Skeletal muscle cell (primary cell): ENCODE results near the gene ITPR2.
"Not testable (repeated sequence)": the region's sequence is repeated elsewhere in the genome, so short reads cannot be mapped to it uniquely, and the experiment has no call there.

Experiments used
- DNase-seq: peaks from one replicate; pipeline ENCODE4 v3.0.0-alpha.2; 2010; ENCODE audit warnings: low read depth
- H3K4me3 ChIP-seq: 2 replicates; pipeline ENCODE4 v1.5.1; 2011; ENCODE audit warnings: low read depth, mild to moderate bottlenecking, control low read depth, low read length, moderate library complexity

The ITPR2 gene

DNA sequence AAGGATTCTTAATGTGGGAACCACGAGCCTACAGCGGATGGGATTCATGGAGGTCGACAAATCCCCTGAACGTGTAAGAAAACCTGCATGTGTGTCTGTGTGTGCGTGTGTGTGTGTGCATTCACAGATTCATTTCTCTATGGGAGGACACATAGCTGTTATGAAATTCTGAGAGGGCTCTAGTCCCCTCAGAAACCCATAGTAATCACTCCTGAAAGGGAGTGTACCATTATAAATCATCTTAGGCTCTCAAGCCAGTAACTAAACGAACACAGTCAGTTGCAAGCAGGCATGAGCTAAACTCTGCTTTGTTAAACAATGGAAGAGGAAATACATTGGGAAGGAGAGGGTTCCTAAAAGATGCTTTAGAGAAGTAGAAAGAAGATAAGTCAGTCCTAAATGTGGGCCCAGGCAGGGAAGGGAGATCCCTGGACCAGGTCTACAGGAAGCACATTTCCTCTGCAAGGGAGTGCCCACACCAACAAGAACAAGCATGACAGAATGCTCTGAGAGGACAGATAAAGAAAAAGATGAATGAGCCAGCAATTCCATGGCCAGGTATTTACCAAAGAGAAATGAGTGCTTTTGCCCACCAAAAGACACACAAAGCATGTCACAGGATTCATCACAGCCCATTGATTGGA, 91.3 kb downstream of the ITPR2 start:
- no peak for DNase-seq

DNA sequence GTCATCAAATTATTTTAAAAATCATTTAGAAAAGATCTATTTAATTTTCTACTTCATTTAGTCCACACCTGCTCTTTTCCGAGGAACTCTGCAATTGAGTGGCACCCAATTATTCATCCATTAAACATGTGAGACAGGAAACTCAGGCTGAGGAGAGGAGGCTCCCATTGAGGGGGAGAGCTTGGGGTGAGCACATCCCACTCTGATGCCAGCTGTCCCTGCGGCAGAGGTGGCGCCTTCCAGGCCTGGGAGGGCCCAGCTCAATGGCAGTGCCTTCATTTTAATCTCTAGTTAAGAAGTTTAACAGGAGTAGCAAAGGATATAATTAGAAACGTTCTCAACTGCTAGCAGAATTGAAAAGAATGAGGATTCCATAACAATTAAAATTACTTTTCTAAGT, 92.0 kb downstream of the ITPR2 start:
- no peak overlapping the region for H3K4me3 ChIP-seq
- no peak for DNase-seq

More for the DNA sequence above, 91.3 kb downstream of the ITPR2 start:
- H3K4me3 ChIP-seq = no peak overlapping the region

DNA sequence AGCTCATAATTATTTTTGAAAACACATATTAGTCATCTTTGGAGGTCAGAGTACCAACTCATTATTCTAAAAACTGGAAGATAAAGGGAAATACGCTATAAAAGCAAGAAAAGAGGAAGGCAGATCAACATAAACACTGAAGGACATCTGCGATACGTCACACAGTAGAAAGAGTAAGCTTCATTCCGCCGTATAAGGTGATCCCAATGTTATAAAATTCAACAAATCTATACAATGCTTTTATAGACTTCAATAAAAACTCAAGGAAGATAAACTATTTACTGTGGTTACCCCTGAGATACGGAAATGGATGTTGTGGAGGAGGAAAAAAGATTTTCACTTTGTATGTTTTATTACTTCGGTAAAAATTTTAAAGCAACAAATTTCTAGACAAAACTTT, 92.6 kb downstream of the ITPR2 start:
- DNase-seq = no peak
- H3K4me3 ChIP-seq = no peak overlapping the region

DNA sequence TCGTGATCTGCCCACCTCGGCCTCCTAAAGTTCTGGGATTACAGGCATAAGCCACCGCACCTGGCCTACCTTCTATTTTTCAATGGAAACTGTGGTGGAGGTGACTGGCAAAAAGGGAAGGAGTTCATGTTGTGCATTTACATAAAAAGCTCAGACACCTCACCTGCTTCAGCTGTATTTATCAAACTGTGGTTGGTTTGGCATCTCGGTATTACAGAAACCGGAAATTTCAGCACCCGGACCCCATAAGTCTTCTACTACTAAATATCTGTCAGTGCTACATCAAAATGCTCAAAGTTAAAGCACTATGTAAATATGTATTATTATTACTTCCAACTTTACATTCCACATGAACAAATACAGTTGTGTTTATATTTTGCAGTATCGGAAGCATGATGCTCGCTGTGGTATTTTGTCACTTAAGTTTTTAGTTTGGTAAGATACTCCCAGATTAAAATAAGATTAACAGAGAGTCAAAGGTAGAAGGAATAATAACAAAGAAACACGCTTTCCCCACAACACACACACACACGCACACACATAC, 95.4 kb downstream of the ITPR2 start:
- no peak overlapping the region for H3K4me3 ChIP-seq
- DNase-seq = no peak

DNA sequence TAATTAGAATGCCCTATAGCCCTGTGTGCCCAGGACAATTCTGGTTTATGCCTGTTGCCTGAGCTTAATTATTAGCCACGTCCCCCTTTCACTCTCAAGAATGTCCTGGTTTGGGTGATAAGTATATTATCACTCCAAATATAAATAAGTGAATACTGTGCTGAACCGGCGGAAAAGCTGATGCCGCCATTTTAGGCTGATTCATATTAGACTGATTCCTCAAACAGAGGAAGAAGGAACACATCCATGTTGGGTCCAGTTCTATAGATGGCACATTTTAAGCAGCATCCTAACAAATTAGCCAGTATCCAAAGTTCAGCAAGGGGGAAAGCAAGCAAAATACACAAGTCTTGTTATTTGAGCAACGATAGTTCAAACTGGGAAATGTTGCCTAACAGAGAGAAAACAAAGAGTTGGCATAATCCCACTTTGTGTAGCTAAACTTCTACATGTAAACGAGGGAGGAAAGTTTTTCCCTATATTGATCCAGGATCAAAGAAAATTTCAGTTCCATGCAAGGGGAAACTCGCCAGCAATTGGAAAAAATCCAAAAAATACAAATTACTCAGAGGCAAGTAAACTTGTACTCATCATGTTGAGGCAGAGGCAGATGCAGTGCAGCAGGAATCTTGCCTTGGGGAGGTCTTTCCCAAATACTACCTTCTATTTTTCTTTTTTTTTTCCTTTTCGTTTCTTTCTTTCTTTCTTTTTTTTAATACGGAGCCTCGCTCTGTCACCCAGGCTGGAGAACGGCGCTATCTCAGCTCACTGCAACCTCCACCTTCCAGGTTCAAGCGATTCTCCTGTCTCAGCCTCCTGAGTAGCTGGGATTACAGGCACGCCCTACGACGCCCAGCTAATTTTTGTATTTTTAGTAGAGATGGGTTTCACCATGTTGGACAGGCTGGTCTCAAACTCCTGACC, 96.2 kb downstream of the ITPR2 start:
- DNase-seq = peak; percentile 39
- no peak overlapping the region for H3K4me3 ChIP-seq

DNA sequence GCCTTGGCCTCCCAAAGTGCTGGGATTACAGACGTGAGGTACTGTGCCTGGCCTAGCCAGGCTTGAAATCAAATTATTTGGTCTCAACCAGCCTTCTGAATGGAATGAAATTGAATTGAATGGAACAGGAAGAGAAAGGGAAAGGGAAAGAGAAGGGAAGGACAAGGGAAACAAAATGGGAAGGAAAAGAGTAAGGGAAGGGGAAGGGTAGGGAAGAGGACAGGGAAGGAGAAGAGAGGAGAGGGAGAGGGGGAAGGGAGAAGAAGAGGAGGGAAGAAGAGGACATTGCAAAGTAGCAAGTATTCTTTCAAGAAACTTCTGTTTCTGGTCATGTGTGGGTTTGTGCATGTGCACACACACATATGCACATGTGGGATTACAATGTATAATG, 97.8 kb downstream of the ITPR2 start:
- DNase-seq = no peak
- no peak overlapping the region for H3K4me3 ChIP-seq

DNA sequence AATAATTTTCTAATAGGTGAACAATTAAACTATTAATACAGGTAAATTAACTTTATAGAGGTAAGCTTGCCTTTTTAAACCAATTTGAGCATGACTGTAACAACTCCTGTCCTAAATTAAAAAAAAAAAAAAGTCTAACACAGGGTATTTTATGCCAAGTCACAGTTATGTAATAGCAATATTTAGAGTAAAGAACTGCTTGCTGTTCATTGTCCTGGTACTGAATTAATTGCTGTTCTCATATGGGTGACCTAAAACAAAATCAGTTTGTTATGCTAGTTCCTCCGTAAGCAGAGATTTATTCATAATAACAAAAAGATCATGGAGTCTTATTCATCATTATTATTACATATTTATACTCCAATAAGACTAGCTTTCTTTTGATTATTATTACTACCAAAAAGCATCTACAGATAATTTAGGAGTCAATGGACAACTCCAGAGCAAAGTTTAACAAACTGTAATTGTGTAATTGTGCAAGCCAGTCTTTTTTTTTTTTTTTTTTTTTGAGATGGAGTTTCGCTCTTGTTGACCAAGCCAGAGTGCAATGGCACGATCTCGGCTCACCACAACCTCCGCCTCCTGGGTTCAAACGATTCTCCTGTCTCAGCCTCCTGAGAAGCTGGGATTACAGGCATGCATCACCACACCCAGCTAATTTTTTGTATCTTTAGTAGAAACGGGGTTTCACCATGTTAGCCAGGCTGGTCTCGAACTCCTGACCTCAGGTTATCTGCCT, 98.3 kb downstream of the ITPR2 start:
- DNase-seq = no peak
- H3K4me3 ChIP-seq = no peak overlapping the region

DNA sequence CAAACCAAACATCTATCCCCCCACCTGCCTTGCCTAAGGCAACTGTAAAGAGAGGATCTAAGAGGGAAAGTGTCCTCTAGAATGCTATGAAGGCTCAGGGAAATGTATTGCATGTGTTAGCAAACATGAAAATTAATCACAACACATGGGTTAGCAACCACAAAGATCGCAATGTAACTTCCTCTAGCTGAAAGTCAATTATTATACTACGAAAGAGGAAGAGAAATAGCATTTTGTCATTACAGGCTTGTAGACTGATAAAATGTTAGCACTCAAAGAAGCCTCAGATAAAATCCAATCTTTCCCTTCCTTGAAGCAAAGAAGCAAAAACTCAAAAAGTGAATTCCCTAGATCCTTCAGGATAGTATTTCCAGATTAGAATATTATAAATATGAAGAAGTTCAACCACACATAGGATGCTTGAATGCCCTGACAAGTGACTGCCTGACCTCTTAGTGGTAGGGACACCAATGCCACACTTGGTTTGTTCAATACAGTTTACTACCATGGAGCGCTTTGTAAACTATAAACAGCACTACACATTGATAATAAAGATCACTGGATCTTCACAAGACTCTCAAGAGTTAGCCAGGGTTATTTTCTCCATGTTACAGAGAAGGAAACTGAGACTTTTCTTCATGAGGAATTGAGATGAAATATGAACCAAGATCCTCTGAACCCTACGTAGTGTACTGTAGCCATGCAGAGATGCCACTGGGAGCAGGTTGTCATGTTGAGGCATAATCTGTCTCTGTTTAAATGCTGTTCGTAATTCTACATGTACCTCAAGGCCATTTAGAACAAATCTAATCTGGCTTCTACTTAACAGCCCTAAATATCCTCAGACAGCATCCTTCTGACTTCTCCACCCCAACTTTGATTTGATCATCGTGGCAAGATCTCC, 100.7 kb downstream of the ITPR2 start:
- H3K4me3 ChIP-seq = no peak overlapping the region
- DNase-seq = no peak

DNA sequence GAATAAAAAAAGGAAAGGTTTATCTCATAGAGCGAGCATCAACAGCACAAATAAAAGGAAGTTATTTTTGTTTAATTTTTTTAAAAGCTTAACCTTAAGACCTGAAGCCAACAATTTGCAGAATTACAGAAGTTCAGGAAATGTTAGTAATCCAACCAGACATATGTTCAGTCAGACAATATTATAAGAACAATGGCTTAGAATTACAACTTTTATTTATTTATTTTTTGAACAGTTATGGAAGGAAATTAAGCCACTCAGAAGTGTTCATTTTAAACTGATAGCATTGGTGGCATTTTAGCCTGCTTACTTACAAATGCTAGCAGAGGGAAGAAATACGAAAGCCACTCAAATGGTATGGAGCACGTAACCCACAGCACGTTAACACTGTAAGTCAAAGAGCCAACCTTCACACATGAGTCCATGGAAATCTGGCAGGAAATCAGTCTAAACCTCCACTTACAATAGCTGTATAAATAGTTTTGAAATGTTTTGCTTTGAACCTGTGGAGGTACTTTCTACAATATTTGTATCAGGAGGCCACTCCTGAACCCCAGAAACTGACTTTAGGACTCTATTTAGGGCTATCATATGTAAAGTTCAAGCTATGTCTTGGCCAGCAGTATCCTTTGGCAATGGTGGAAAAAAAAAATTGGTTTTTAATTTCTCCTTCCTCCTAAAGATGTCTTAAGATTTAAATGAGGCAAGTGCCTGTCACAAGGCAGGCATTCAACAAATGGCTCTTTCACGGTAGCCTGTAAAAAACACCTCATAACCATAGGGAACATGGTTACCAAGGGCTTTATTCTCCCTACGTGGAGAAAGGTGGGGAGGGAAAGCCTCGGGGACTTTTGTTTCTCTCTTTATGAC, 102.3 kb downstream of the ITPR2 start:
- H3K4me3 ChIP-seq = no peak overlapping the region
- DNase-seq = no peak

DNA sequence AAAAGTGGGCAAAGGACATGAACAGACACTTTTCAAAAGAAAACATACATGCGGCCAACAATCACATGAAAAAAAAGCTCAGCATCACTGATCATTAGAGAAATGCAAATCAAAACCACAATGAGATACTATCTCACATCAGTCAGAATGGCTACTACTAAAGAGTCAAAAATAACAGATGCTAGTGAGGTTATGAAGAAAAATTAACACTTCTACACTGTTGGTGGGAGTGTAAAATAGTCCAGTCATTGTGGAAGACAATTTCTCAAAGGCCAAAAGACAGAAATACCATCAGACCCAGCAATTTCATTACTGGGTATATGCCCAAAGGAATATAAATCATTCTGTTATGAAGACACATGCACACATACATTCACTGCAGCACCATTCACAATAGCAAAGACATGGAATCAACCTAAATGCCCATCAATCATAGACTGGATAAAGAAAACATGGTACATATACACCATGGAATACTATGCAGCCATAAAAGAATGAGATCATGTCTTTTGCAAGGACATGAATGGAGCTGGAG, 103.8 kb downstream of the ITPR2 start:
- not testable (repeated sequence) for DNase-seq, H3K4me3 ChIP-seq

DNA sequence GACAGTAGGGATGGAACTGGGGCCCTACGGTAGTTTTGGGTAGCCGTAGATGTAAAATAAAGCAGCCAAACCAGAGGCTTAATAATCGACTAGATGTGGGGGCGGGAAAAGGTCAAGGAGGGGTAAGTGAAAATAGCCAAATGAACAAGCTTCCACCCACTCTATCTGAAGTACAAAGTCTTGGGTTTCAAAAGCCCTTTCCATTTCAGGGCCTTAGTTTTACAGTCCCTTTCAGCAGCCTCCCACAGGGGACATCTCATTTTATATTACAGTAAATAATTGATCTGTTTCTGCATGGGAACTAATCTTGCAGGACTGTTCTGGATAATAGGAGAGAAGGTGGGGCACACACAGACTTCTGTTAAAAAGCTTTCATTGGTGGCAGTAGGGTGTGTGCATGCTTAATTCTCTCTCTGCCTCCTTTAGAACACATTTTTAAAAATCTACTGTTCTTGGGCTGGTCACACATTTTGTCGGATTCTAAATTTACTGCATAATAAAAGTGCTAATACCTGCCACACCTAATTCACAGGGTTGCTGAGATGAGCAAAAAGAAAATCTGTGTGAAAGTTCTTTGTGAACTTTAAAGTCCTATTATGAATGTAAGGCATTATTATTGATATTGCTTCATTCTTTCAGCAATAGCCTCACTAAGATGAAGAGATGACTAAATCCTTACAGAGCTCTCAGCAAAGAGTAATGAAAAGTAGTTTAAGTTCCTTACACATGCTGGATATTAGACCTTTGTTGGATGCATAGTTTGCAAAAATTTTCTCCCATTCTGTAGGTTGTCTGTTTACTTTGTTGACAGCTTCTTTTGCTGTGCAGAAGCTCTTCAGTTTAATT, 104.6 kb downstream of the ITPR2 start:
- H3K4me3 ChIP-seq = no peak overlapping the region
- DNase-seq = no peak

DNA sequence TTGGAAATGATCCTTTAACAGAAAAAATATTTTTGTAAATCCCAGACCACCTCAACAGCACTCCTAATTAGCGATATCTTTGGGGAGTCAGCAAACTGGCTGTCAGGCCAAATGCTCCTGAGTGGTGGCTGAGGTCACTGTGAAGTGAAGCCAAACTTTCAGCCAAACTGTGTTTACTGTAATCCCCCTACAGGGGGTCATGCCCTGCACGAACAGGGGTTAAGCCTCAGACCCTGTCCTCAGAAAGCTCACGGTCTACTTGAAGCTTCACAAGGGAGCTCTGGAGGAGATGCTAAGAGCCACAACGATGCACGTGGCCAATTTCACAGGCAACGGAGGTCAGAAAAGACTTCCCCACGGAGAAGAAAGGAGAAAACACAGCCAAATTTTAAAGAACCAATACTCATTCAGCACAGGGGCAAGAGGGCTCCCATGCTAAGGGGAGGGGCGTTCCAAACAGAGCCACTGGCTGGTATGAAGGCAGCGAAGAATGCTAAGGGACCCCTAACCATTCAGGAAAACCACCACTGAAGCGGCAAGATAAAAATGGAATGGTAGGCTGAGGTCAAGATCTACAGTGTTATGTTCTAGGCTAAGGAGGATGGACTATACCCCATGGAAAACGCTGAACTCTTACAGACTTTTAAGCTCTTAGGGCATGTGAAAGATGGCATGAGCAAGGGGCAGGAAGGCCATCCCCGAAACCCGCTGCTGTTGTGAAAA, 105.4 kb downstream of the ITPR2 start:
- DNase-seq = no peak
- no peak overlapping the region for H3K4me3 ChIP-seq

DNA sequence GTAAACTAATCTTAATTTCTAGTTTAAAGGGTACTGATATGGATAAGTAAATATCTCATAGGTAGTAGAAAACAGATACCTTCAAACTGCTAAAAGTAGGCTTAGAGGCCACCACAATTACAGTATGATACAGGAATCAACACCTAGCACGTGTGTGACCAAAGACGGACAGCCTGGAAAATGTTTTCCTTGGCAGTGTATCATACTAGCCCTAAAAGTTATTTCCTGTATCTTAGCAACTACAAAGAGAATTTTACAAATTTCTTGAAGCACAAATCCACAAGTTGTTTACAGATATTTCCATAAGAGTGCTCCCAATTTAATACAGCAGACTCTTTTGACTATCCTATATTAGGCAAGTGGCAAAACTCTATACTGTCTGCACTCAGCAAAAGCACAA, 106.0 kb downstream of the ITPR2 start:
- DNase-seq = no peak
- no peak overlapping the region for H3K4me3 ChIP-seq

DNA sequence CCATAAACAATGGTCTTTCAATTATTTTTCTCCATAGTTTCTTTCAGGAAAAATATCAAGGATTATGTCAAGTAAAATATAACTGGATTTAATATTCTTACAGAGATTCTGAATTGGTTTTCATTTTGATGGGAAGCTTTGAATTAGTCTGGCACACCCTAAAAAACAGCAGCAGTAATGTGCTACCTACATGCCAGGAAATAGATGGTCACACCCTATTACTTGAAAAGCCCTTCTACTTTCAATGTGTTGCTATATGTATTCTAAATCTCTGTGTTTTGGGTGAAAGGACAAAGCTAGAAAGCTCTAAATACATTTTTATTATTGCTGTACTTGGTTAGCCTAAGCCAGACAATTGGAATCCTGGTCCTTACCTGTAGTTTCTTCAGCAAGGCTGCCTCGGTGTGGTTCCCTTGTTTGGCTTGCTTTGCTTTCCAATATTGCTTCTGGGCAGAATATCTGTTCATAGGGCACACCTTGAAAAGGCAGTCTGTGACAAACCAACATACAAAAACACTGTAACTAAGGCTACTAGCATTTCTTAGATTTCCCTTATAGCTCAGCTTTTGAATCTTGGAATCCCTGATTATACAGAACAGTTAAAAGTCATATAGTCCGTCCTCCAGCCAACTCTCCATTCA, 107.6 kb downstream of the ITPR2 start:
- H3K4me3 ChIP-seq = no peak overlapping the region
- no peak for DNase-seq

DNA sequence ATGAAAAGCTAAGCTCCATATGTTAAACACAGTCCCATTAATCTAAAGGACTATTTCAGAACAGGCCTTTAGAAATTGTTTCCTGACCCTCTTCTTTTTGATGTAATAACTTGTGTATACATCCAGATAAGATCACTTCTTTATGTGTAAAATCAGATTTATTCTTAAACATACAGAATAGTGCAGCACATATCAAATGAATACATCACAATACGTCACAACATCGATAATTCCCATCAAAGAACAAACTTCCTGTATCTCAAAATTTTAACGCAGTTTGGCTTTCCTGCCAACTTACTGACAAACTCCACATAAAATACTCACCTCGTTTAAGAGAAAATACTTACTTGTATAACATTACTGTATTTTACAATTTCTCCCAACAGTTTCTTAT, 108.7 kb downstream of the ITPR2 start:
- no peak overlapping the region for H3K4me3 ChIP-seq
- DNase-seq = no peak
